ENCODE data around the gene ACOX2. TPM values are rescaled to one million over a fixed set of nuclear protein-coding genes. Genes with fewer than 3 reads are reported as not detected.
A peak's percentile ranks its signal among the peaks of the same experiment; 100 is the strongest.

Gene ACOX2
- total and polyA plus RNA-seq, 2 of the 8 experiments (the other 6 are each of a cell fraction or from before 2014, with no cell fraction given) = 3.2 to 9.2 TPM

DNA sequence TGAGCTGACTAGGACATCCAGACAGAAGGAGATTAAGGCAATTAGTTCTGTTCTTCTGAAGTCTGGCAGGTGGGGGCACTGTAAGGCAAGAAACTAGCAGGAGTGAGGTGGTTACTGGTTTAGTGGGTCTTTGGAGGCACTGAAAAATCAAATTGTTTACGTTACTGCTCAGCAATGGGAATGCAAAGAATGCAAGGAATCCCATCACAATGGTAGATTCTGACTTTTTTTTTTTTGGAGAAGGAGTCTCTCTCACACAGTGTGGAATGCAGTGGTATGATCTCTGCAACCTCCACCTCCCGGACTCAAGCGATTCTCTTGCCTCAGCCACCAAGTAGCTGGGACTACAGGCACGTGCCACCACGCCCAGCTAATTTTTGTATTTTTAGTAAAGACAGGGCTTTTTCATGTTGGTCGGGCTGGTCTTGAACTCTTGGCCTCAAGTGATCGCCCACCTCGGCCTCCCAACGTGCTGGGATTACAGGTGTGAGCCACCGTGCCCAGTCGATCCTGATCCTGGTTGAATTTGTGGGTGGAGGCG, 23.9 kb upstream of the ACOX2 start (continued):
- TF ChIP-seq EGR1 (IDR thresholded peaks at IDR 0.05; ENCODE audit: borderline replicate concordance, low read depth, low read length) (peak; percentile 55; the same call in 1 of the 2 replicates), BRCA1 (IDR thresholded peaks at IDR 0.05; ENCODE audit: low read depth, low read length) (no peak), CREB1 (IDR thresholded peaks at IDR 0.05) (no peak; the same call in 1 of the 2 replicates), NANOG (IDR thresholded peaks at IDR 0.05; ENCODE audit: insufficient read depth, low read depth, low read length, poor library complexity, severe bottlenecking) (no peak), E2F6 (IDR thresholded peaks at IDR 0.05) (peak; percentile 66), JUN (IDR thresholded peaks at IDR 0.05; ENCODE audit: low read depth, low read length) (peak; percentile 96), ZNF274 (IDR thresholded peaks at IDR 0.05; ENCODE audit: borderline replicate concordance, extremely low read depth, low read length) (no peak), FOSL1 (IDR thresholded peaks at IDR 0.05; ENCODE audit: insufficient read depth, low read depth, low read length) (no peak), YY1 (IDR thresholded peaks at IDR 0.05; ENCODE audit: low read depth, low read length) (peak; percentile 7; the same call in 1 of the 2 replicates), TBP (IDR thresholded peaks at IDR 0.05; ENCODE audit: low read depth, low read length) (peak; percentile 13; the same call in 1 of the 2 replicates), RBBP5 (IDR thresholded peaks at IDR 0.05; ENCODE audit: borderline replicate concordance, low read depth, low read length) (peak; percentile 67; the same call in 1 of the 2 replicates), TCF12 (IDR thresholded peaks at IDR 0.05; ENCODE audit: low read depth, low read length) (peak; percentile 83), SIN3A (conservative IDR thresholded peaks at IDR 0.05 in 1 of 2, IDR thresholded peaks at IDR 0.05 in 1 of 2; ENCODE audit: low read depth in 1 of 2, low read length in 2 of 2) (no peak), CTBP2 (IDR thresholded peaks at IDR 0.05; ENCODE audit: borderline replicate concordance, insufficient read depth, insufficient read length, low read length) (no peak), SIRT6 (IDR thresholded peaks at IDR 0.05; ENCODE audit: low read length) (no peak)
- TF ChIP-seq, protein P1, sequence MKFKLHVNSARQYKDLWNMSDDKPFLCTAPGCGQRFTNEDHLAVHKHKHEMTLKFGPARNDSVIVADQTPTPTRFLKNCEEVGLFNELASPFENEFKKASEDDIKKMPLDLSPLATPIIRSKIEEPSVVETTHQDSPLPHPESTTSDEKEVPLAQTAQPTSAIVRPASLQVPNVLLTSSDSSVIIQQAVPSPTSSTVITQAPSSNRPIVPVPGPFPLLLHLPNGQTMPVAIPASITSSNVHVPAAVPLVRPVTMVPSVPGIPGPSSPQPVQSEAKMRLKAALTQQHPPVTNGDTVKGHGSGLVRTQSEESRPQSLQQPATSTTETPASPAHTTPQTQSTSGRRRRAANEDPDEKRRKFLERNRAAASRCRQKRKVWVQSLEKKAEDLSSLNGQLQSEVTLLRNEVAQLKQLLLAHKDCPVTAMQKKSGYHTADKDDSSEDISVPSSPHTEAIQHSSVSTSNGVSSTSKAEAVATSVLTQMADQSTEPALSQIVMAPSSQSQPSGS (IDR thresholded peaks at IDR 0.05; ENCODE audit: low read length) = peak; percentile 85
- TF ChIP-seq, protein P2, sequence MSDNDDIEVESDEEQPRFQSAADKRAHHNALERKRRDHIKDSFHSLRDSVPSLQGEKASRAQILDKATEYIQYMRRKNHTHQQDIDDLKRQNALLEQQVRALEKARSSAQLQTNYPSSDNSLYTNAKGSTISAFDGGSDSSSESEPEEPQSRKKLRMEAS (IDR thresholded peaks at IDR 0.05) = peak; percentile 75
- TF ChIP-seq, protein P3, sequence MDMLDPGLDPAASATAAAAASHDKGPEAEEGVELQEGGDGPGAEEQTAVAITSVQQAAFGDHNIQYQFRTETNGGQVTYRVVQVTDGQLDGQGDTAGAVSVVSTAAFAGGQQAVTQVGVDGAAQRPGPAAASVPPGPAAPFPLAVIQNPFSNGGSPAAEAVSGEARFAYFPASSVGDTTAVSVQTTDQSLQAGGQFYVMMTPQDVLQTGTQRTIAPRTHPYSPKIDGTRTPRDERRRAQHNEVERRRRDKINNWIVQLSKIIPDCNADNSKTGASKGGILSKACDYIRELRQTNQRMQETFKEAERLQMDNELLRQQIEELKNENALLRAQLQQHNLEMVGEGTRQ (IDR thresholded peaks at IDR 0.05; ENCODE audit: low read length) = no peak

All from H1 (cell line).